GM18517 (cell line): Measurements from ENCODE around the gene MEGF9.
"Not testable (repeated sequence)": the region's sequence is repeated elsewhere in the genome, so short reads cannot be mapped to it uniquely, and the experiment has no call there.

Experiments used
- ATAC-seq: cut with Tn5 transposase; IDR thresholded peaks from one replicate; pipeline ENCODE4 v1.9.1; 2021; ENCODE audit warnings: mild to moderate bottlenecking, moderate library complexity; ENCODE audit not compliant: unreplicated experiment

The MEGF9 gene

GRCh38 chr9:120714088-120714845 is at the start of gene MEGF9:
Gene MEGF9 (minus strand): TSS chr9:120714470. CDS start chr9:120714358, 112 bp downstream.
- ATAC-seq, result peak; percentile 79

GRCh38 chr9:120761006-120761405 is 46.7 kb upstream of the MEGF9 start:
- ATAC-seq, result no peak

- ATAC-seq, result no peak
These were observed 45.6 kb upstream of the MEGF9 start for GRCh38 chr9:120759755-120760400.

- no peak for ATAC-seq
These were observed 44.3 kb upstream of the MEGF9 start for GRCh38 chr9:120758544-120758943.

GRCh38 chr9:120757026-120757913 is 43.0 kb upstream of the MEGF9 start:
- ATAC-seq, result no peak

GRCh38 chr9:120756531-120756930 is 42.3 kb upstream of the MEGF9 start:
- ATAC-seq, result no peak

GRCh38 chr9:120755810-120756434 is 41.7 kb upstream of the MEGF9 start:
- ATAC-seq, result no peak

GRCh38 chr9:120755044-120755443 is 40.8 kb upstream of the MEGF9 start:
- ATAC-seq, result peak; percentile 74

- no peak for ATAC-seq
These were observed 36.2 kb upstream of the MEGF9 start for GRCh38 chr9:120750421-120750820.

- ATAC-seq, result not testable (repeated sequence)
These were observed 32.1 kb upstream of the MEGF9 start for GRCh38 chr9:120746366-120746765.

- no peak for ATAC-seq
These were observed 31.0 kb upstream of the MEGF9 start for GRCh38 chr9:120745278-120745677.

GRCh38 chr9:120742951-120743416 is 28.7 kb upstream of the MEGF9 start:
- peak; percentile 49 for ATAC-seq

- ATAC-seq, result no peak
These were observed 27.4 kb upstream of the MEGF9 start for GRCh38 chr9:120741701-120742100.

GRCh38 chr9:120741191-120741590 is 26.9 kb upstream of the MEGF9 start:
- no peak for ATAC-seq

GRCh38 chr9:120740132-120740531 is 25.9 kb upstream of the MEGF9 start:
- no peak for ATAC-seq

- ATAC-seq, result no peak
These were observed 23.3 kb upstream of the MEGF9 start for GRCh38 chr9:120737416-120738165.

GRCh38 chr9:120736881-120737280 is 22.6 kb upstream of the MEGF9 start:
- no peak for ATAC-seq

GRCh38 chr9:120735415-120736126 is 21.3 kb upstream of the MEGF9 start:
- ATAC-seq, result no peak

GRCh38 chr9:120734607-120735410 is 20.5 kb upstream of the MEGF9 start:
- no peak for ATAC-seq
